ENCODE measurements around the gene FNDC3B.

Gene FNDC3B

DNA sequence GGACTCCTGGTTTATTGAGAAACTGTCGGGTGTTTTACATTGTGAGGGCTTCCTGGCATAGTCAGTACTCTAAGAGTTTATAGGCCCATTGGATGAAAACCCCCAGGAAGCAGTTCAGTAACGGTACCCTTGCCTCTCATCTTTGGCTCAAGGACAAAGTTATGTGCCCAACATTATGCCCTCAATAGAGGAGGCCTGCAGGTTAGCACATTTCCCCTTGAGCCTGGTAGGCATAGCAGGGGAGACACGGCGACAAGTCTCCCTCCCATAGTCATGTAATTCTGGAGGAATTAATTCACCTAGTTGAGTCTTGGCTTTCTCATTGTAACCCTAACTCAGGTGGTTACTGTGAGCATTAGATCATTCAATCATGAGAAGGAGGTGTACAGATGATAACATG is 348.4 kb downstream of the FNDC3B start:
- no peak for DNase-seq

DNA sequence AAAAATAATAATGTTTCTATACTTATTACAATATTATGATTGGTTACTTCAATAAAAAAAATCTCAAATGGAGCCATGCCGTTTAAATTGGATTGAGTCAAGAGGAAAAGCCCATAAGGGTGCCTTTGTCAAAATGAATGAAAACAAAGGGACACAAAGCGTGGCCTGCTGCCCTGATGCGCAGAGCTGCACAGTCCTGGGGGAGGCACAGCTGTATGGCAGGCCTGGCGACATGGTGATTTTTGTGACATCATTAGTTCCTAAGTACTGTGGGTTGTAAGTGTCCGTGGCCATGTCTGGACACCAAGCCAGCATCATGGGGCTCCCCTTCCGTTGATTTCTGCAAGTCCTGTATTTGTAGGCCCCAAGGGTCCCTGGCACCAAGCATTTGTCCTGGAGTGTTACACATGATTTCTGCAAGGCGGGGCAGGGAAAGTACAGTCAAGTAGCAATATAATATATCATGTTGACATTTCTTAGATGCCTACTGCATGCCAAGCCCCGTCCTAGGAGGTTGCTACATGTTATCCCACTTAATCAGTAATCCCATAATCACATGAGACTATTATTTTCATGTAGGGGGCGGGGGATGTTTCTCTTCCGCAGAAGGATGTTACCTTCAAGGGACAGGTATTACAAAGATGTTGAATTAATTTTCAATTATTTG is 349.2 kb downstream of the FNDC3B start:
- no peak for DNase-seq

GRCh38 chr3:172390792-172391191 is 351.4 kb downstream of the FNDC3B start:
- DNase-seq: no peak

DNA sequence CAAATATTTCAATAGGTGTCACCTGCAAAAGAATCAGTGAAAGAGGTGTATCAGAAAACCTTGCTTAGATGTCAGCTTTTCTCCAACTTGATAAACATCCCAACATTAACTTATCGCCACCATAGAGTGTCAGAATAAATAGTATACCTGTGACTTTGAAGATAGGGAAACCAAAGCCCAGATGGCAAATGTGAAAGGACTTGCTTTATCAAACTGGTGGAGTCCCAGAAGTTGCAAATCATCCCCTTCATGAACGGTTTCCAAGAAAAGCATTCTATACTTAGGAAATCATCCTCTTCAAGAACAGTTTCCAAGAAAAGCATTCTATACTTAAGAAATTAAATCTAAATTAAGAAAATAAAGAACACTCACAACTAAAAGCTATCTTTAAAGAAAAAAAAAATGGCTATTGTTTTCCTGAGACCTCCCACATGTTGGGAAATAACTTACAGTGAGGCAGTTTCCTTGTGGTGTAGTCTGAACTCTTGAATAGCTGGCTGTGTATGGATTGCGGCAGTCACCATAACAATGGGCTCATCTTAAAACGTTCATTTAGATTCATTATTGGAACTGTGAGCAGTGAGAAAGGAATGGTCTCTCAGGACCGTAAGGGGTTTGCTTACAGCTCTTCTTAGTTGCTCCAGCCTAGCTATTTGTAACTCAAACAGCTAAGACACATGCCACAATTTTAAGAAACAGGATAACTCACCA is 352.4 kb downstream of the FNDC3B start:
- DNase-seq: no peak

DNA sequence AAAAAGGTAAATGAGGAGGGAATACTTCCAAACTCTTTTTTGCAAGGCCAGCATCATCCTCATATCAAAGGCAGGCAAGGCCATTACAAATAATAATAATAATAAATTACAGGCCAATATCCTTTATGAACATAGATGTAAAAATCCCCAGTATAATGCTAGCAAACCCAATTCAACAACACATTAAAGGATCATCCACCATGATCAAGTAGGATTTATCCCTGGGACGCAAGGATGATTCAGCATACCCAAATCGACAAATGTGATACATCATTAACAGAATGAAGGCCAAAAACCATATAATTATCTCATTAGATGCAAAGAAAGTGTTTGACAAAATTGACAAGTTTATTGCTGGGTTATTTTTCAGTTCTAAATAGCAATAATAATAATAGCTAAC is 355.3 kb downstream of the FNDC3B start:
- DNase-seq: no peak

- DNase-seq: no peak
Measured at GRCh38 chr3:172396400-172396799, 357.0 kb downstream of the FNDC3B start.

DNA sequence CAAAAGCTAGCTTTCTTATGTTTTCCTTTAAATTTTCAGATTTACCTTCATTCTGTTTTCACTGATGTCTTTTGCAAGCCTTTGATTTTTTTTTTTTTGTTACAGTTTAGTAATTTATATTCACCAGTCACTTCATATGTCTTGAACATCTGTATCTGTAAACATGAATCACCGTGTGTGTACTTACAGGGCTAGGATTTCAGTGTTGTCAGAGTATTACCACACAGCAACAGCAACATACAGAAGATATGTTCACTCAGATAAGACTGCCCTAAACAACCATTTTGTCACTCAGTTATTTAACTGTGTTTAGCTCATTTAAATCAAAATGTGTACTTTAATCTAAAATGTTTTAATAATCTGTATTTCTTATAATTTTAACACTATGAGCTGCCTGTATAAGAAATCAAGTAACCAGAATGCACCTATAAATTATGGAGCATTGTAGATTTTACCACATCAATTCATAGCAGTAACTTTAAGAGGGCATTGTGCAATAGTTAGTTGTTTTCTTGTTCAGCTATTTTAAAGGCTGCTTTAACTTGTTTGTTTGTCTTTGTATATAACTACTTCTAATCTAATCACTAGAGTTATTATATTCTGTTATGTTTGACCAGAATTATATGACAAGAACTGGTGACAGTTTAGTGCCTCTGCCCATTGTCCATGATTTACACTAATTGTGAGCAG is 358.5 kb downstream of the FNDC3B start:
- no peak for DNase-seq

GRCh38 chr3:172398484-172398883 is 359.1 kb downstream of the FNDC3B start:
- no peak for DNase-seq

DNA sequence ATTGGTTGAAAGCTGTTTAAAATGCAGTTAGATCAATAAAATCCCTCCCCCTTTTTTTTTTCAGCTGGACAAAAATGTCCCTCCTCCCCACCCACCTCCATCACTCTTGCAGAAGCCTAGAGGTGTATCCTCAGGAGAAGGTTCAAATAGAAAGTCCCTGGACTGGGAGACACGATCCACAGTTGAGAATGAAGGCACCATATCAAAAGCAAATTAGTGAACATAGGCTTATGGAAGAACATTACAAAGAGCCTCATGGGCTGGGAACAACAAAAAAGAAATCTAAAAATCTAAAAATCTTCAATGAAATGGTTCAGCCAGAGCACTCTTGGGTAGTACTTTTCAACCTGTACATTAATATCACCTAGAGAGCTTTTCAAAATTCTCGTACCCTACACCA is 362.7 kb downstream of the FNDC3B start:
- DNase-seq: no peak

GRCh38 chr3:172402892-172403643 is 363.7 kb downstream of the FNDC3B start:
- DNase-seq: no peak

GRCh38 chr3:172404237-172404962 is 365.0 kb downstream of the FNDC3B start:
- DNase-seq: no peak

DNA sequence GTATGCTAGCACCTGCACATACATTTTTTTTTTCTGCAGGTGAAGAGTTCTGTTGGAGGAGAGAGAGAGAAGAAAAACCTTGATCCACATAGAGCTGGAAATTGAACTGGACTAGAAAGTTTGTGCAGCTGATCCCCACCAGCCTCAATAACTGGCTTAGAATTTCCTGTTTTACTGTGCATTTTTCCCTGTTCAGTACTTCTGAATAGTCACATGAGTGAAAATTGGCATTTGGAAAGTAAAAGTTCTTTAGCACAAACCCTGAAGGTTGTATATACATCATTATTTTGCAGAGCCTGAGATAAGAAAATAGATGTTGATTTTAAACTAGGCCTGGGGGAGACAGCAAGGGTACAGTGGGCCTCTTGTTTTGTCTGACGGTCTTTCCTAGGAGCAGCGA is 366.5 kb downstream of the FNDC3B start:
- DNase-seq: no peak

- DNase-seq: no peak
Measured at GRCh38 chr3:172407872-172408271, 368.5 kb downstream of the FNDC3B start.

DNA sequence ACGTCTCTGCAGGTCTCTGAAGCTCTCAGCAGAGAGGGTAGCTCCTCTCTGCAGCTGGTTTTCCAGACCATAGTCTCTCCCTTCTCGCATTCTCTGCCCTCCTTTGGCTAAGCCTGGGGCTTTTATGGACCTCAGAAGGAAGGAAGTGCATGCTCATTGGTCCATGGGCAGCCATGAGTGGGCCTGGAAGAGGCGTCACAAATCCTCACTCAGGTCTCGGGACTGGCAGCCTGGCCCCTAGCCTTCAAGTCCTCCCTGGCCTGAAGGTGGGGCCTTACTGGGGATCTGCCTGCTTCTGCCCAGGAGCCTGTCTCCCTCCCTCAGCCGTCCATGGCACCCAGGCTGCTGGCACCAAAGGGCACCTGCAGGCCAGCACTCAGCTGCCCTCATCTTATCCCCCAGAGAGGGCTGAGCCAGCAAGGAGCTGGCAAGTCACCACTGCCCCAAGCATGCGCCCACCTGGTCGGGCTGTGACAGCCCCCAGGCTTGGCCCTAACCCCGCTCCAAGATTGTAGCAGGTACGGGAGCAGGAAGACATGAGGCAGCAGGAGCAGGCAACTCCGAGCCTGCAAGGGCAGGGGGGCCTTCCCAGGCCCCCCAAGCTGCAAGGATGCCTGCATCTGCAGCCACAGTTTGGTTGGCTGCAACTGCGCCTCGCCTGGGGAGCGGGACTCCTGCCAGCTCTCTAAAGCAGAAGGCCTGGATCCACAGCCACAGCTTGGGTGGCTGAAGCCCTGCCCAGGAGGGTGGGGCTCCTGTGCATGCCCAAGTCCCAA is 371.5 kb downstream of the FNDC3B start:
- no peak for DNase-seq

DNA sequence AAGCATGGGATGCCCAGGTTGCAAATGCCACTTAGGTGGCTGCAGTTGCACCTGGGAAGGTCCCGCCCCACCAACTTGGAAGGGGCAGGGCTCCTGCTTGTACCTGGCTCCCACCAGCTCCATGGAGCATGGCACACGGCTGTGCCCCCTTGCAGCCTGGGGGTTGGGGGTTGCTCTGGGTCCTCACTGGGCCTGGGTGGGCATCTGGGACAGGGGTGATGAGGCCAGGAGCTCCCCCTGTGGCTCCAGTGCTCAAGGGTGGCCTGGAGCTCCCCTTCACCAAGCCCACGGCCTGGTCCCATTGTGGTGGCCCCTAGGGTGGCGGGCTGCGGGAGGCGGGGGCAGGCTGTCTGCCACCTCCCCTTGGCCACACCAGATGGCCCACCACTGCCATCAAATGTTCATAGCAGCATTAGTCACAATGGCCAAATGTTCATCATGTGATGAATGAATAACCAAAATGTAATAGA is 372.1 kb downstream of the FNDC3B start:
- DNase-seq: no peak

GRCh38 chr3:172415323-172415722 is 375.9 kb downstream of the FNDC3B start:
- no peak for DNase-seq

GRCh38 chr3:172437713-172438112 is 398.3 kb downstream of the FNDC3B start:
- no peak for DNase-seq

GRCh38 chr3:172438186-172438585 is 398.8 kb downstream of the FNDC3B start:
- no peak for DNase-seq

DNA sequence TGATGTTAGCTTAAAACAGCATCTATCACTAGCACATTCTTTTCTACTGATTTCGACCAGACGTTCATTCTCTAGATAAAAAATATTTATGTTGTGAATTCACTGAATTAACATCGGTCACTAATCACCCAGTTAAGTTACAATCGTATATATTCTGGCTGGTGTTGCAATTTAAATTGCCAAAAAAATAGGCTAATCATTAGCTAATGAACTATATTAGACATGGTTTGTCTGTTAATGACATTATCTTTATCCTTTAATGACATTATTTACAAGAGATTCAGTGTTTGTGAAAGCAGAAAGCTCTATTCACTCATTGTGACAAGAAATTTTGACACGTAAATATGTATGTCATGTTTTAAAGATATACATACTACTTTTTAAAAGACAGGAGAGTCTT is 402.2 kb downstream of the FNDC3B start:
- no peak for DNase-seq

GRCh38 chr3:172442606-172443005 is 403.2 kb downstream of the FNDC3B start:
- no peak for DNase-seq

- no peak for DNase-seq
Measured at GRCh38 chr3:172444821-172445220, 405.4 kb downstream of the FNDC3B start.

DNA sequence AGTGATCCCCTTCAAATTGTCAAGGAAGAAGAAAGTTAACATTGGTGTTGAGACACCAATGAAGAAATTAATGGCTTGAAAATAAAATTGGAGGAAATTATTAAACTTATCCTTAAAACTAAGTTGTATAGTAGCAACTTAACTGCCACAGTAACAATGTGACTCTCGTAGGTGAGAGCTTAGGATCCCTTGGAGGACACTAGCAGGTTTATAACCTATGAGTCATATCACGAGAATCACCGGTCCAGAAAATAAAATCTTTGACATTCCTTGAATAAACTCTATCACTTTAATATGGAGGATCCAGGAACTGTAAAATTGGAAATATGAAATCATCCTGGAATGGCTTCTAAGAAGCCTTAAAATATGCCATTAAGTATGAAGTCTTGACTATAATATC is 406.8 kb downstream of the FNDC3B start:
- no peak for DNase-seq
